GM19324 (cell line): ENCODE measurements around the gene CRYBA4.

Experiments used
- ATAC-seq: cut with Tn5 transposase; IDR thresholded peaks from one replicate; pipeline ENCODE4 v1.9.1; 2021; ENCODE audit warnings: mild to moderate bottlenecking, moderate library complexity; ENCODE audit not compliant: unreplicated experiment, low FRiP score

Gene CRYBA4

DNA sequence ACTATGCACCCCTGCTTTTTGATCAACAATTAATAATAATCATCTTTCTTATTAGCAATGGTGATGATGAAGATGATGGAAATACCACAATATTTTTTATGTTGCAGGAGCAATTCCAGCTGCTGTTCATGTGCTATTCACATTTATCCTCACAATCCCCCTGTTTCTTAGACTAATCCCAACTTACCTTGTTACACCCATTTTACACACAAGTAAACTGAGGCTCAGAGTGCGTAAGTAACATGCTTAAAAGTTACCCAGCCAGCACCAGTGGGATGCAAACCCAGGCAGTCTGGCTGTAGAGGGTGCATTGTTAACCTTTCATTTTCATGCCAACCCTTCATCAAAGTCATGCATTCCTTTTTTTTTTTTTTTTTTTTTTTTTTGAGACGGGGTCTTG lies 1.6 kb upstream of the CRYBA4 start:
- no peak for ATAC-seq

DNA sequence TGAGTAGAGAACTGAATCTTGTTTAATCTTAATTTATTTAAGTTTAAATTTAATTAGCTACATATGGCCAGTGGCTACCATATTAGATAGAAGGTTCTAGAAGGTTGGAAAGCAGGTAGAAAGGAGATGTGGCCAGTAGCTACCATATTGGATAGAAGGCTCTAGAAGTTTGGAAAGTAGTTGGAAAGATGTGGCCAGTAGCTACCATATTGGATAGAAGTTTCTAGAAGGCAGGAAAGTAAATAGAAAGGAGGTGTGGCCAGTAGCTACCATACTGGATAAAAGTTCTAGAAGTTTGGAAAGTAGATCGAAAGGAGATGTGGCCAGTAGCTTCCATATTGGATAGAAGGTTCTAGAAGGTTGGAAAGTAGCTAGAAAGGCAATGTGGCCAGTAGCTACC lies 2.2 kb downstream of the CRYBA4 start:
- ATAC-seq, result no peak

DNA sequence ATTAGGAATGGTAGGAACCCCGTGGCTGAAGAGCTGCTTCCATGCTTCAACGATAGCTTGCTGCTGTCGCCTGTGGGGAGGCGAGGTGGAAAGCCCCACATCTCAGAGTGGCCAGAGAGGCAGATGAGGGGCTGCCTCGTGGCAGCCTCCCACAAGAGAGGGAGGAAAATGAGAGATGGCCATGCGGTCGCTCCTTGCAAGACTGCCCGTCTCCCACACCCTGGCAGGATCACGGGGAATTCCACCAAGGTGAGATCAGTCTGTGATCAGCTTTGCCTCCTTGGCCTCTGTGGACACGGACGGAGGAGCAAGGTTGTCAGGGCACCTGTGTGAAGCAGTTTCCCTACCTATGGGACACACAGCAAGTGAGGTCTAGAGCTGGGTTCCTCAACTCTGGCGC lies 3.0 kb downstream of the CRYBA4 start:
- ATAC-seq, result no peak

- ATAC-seq, result no peak
Observed at GRCh38 chr22:26629988-26630761, 8.4 kb downstream of the CRYBA4 start.

- no peak for ATAC-seq
Observed at GRCh38 chr22:26631282-26631681, 9.5 kb downstream of the CRYBA4 start.

DNA sequence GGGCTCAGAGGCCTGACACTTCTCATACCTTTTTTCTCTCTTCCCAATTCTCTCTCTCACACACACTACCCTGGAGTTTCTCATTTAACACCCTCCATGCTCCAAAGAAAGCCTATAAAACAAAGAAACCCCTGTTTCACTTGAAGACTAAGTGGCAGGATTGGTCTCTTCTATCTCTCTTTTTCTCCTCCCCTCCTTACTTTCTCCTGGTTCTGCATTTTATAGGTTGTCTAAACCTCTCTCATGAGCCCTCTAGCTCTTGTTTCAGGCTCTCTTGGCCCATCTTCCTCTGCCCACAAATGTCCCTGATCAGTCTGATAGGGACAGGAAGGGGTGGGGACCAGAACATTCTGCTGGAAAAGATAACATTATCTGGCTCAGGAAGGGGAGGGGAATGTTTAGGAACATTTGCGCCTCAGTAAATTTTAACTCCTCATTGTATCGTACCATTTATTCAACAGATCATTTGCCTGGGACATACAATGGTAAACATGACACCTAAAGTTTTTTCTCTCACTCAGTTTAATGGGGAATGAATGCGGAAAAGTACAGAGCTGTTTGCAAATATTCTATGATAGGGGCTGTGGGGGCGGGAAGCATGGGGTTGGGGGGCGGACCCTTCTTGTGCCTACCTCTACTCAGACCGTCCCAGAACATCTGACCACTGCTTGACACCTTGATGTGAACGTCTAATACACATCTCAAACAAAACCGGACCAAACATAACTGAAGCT lies 10.8 kb downstream of the CRYBA4 start:
- no peak for ATAC-seq

DNA sequence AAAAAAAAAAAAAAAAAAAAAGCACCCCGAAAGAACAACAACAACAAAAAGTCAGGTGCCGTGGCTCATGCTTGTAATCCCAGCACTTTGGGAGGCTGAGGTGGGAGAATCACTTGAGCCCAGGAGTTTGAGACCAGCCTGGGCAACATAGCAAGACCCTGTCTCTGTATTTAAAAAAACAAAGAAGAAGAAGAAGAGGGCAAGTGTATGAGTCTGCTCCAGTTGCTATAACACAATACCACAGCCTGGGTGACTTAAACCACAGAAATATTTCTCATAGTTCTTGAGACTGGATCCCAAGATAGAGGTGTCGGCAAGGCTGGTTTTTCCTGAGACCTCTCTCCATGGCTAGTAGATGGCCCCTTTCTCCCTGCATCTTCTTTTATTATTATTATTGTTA lies 12.4 kb downstream of the CRYBA4 start:
- no peak for ATAC-seq

- ATAC-seq, result no peak
Observed at GRCh38 chr22:26635117-26635516, 13.4 kb downstream of the CRYBA4 start.

DNA sequence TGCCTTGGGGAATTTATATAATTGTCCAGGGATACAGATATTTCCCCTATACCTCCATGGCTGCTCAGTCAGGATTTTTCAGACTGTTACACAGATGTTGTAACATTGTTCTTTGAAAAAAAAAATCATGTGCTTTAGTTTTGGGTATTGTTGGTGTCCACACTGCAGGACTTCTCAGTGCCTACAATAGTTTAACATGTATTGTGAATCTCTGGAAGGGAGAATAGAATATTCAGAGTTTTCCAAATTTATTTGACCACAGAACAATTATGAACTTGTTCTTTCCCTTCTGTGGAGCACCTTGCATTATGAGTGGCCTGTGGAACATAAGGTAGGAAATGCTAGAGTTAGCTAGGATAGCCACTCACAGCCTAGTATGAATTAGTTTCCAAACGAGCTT lies 14.5 kb downstream of the CRYBA4 start:
- no peak for ATAC-seq

- no peak for ATAC-seq
Observed at GRCh38 chr22:26642465-26643417, 21.0 kb downstream of the CRYBA4 start.

GRCh38 chr22:26643418-26644100 lies 21.8 kb downstream of the CRYBA4 start:
- no peak for ATAC-seq

DNA sequence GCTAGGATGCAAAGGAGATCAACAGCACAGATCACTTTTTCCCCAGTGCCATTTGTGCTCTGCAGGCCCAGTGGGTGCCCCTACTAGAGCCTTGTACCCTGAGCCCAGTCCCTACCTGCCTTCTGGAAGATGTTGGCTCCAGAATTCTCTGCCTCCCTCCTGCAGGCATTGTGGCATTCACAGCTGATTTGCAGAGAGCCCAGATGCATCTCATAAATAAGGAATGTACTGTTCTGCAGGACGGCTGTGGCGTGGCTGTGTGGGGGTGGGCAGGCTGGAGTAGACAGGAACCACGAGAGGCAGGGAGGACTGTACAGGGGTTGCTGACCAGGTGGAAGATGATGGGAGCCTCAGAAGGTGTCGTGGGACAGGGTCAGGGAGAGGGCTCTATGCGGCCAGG lies 24.4 kb downstream of the CRYBA4 start:
- no peak for ATAC-seq

GRCh38 chr22:26648011-26648497 lies 26.3 kb downstream of the CRYBA4 start:
- no peak for ATAC-seq

DNA sequence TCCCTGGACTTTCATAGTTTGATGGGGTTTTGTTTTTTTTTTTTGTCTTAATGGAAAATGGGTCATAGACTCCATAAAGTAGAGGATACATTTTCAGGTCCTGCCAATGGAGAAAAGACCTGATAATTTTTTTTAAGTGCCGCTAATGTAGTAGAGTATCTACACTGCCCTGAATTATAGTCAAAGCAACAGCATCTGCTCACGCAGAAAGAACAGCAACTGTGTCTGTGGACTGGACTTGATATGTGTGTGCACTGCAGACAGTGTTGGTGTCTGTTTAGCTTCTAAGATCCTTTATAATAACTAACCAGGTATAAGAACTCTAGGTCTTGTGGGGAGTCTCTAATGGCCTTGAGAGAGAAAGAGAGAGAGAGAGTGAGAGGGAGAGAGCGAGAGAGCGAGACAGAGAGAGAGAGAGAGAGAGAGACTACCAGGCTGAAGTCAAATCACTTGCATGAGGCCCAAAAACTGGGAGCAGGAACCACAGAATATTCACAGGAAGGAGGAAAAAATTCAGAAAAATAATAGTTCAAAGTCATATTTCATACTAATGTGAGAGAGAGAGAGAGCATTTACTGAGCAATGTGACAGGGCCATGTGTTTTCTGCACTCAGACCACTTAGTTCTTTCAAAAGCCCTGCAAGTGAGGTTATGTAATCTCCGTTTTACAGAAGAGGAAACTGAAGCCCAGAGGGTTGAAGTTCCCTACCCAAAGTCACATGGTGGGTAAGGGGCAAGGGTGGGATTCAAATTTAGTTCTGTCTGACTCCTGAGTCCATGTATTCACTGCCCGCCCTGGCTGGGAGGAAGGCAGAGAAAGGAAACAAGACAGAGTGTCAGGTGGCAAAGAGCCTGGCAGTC lies 27.0 kb downstream of the CRYBA4 start:
- no peak for ATAC-seq

- no peak for ATAC-seq
Observed at GRCh38 chr22:26650722-26651421, 29.1 kb downstream of the CRYBA4 start.

DNA sequence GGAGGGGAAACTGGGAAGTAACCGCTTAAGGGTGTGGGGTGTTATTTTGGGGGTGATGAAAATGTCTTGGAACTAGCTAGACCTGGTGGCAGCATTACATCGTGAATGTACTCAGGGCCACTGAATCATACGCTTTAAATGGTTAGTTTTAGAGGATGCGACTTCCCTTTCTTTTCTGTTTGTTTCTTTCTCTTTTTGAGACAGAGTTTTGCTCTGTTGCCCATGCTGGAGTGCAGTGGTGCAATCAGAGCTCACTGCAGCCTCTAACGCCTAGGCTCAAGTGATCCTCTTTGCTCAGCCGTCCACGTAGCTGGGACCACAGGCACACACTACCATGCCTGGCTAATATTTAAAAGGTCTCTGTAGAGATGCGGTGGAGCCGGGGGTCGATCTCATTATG lies 30.1 kb downstream of the CRYBA4 start:
- no peak for ATAC-seq

- ATAC-seq, result peak; percentile 41
Observed at GRCh38 chr22:26656891-26657851, 35.4 kb downstream of the CRYBA4 start, which contains the start of gene MIAT. Gene MIAT (plus strand): TSS chr22:26657588.
